Measurements from ENCODE around the gene ABHD14A. TPM values are rescaled to one million over a fixed set of nuclear protein-coding genes. Genes with fewer than 3 reads are reported as not detected.

ABHD14A gene
- total RNA-seq, 2 experiments from 2014 or later = 6.3 to 7.5 TPM

GRCh38 chr3:52023101-52023770 lies 48.4 kb downstream of the ABHD14A start:
- CTCF ChIA-PET = interaction anchor here (0.6 kb wide), 1 partner anchor 1757 kb away, joined by 3 read pairs; no protein-coding TSS in a partner anchor
- DNase-seq (no peak), ATAC-seq (no peak)
- Mint-ChIP-seq H3K4me3 (no peak overlapping the region), H3K27ac (no peak overlapping the region), H3K36me3 (ENCODE audit: low read depth) (no peaks in the 10 kb centered on the region), H3K4me1 (no peaks in the 10 kb centered on the region), H3K27me3 (no peaks in the 10 kb centered on the region), H3K9me3 (ENCODE audit: low read depth) (no peaks in the 10 kb centered on the region)
- intact Hi-C loops (cut with DNase I, micrococcal nuclease) = no loop called here
- POLR2A ChIA-PET = no interaction called here

GRCh38 chr3:52023860-52024764 lies 49.2 kb downstream of the ABHD14A start:
- intact Hi-C loops (cut with DNase I, micrococcal nuclease) = no loop called here
- no peak for ATAC-seq
- Mint-ChIP-seq H3K27ac (no peak overlapping the region), H3K27me3 (no peaks in the 10 kb centered on the region), H3K4me3 (no peak overlapping the region), H3K36me3 (ENCODE audit: low read depth) (no peaks in the 10 kb centered on the region), H3K9me3 (ENCODE audit: low read depth) (no peaks in the 10 kb centered on the region), H3K4me1 (no peaks in the 10 kb centered on the region)
- ChIA-PET POLR2A (interaction anchor here (0.6 kb wide), 1 partner anchor 29 kb away, joined by 3 read pairs; no protein-coding TSS in a partner anchor), CTCF (interaction anchor here (0.5 kb wide), 1 partner anchor 14 kb away, joined by 3 read pairs; no protein-coding TSS in a partner anchor)
- DNase-seq = no peak

GRCh38 chr3:52024765-52025452 lies 50.0 kb downstream of the ABHD14A start:
- H3K27ac Mint-ChIP-seq = no peak overlapping the region
- H3K4me1 Mint-ChIP-seq = no peaks in the 10 kb centered on the region
- POLR2A ChIA-PET = interaction anchor here (0.6 kb wide), 1 partner anchor 28 kb away, joined by 3 read pairs; no protein-coding TSS in a partner anchor
- DNase-seq (no peak), ATAC-seq (no peak)
- intact Hi-C loops (cut with DNase I, micrococcal nuclease) = no loop called here
- H3K4me3 Mint-ChIP-seq = no peak overlapping the region
- H3K36me3 Mint-ChIP-seq (ENCODE audit: low read depth) = no peaks in the 10 kb centered on the region
- H3K27me3 Mint-ChIP-seq = no peaks in the 10 kb centered on the region
- H3K9me3 Mint-ChIP-seq (ENCODE audit: low read depth) = no peaks in the 10 kb centered on the region
- CTCF ChIA-PET = interaction anchor here (0.5 kb wide), 1 partner anchor 15 kb away, joined by 3 read pairs; no protein-coding TSS in a partner anchor

GRCh38 chr3:52025453-52025852 lies 50.6 kb downstream of the ABHD14A start:
- Mint-ChIP-seq H3K4me3 (no peak overlapping the region), H3K27me3 (no peaks in the 10 kb centered on the region), H3K36me3 (ENCODE audit: low read depth) (no peaks in the 10 kb centered on the region), H3K4me1 (no peaks in the 10 kb centered on the region), H3K27ac (no peak overlapping the region), H3K9me3 (ENCODE audit: low read depth) (no peaks in the 10 kb centered on the region)
- intact Hi-C loops (cut with DNase I, micrococcal nuclease) = no loop called here
- DNase-seq (no peak), ATAC-seq (no peak)
- ChIA-PET POLR2A (no interaction called here), CTCF (no interaction called here)

- no peak overlapping the region for H3K4me3 Mint-ChIP-seq
- CTCF ChIA-PET = no interaction called here
- H3K4me1 Mint-ChIP-seq = no peaks in the 10 kb centered on the region
- ATAC-seq (no peak), DNase-seq (no peak)
- no peak overlapping the region for H3K27ac Mint-ChIP-seq
- no peaks in the 10 kb centered on the region for H3K27me3 Mint-ChIP-seq
- POLR2A ChIA-PET = no interaction called here
- H3K9me3 Mint-ChIP-seq (ENCODE audit: low read depth) = no peaks in the 10 kb centered on the region
- no peaks in the 10 kb centered on the region for H3K36me3 Mint-ChIP-seq (ENCODE audit: low read depth)
- intact Hi-C loops (cut with DNase I, micrococcal nuclease) = no loop called here
These were observed 51.2 kb downstream of the ABHD14A start for GRCh38 chr3:52026041-52026440.

GRCh38 chr3:52028572-52028971 lies 53.7 kb downstream of the ABHD14A start:
- H3K4me1 Mint-ChIP-seq = no peaks in the 10 kb centered on the region
- POLR2A ChIA-PET = interaction anchor here (0.6 kb wide), 1 partner anchor 55 kb away, joined by 4 read pairs; no protein-coding TSS in a partner anchor
- H3K27me3 Mint-ChIP-seq = no peaks in the 10 kb centered on the region
- no peaks in the 10 kb centered on the region for H3K36me3 Mint-ChIP-seq (ENCODE audit: low read depth)
- no peak overlapping the region for H3K27ac Mint-ChIP-seq
- H3K4me3 Mint-ChIP-seq = no peak overlapping the region
- DNase-seq (no peak), ATAC-seq (no peak)
- intact Hi-C loops (cut with DNase I, micrococcal nuclease) = no loop called here
- CTCF ChIA-PET = interaction anchor here (1.5 kb wide), 1 partner anchor 28 kb away, joined by 3 read pairs; no protein-coding TSS in a partner anchor
- no peaks in the 10 kb centered on the region for H3K9me3 Mint-ChIP-seq (ENCODE audit: low read depth)

GRCh38 chr3:52029053-52029452 lies 54.2 kb downstream of the ABHD14A start:
- Mint-ChIP-seq H3K9me3 (ENCODE audit: low read depth) (no peaks in the 10 kb centered on the region), H3K4me1 (no peaks in the 10 kb centered on the region), H3K36me3 (ENCODE audit: low read depth) (no peaks in the 10 kb centered on the region), H3K4me3 (no peak overlapping the region), H3K27me3 (no peaks in the 10 kb centered on the region), H3K27ac (no peak overlapping the region)
- intact Hi-C loops (cut with DNase I, micrococcal nuclease) = no loop called here
- no peak for DNase-seq
- POLR2A ChIA-PET = interaction anchor here (0.6 kb wide), 1 partner anchor 55 kb away, joined by 4 read pairs; no protein-coding TSS in a partner anchor
- no peak for ATAC-seq
- CTCF ChIA-PET = interaction anchor here (1.5 kb wide), 1 partner anchor 28 kb away, joined by 3 read pairs; no protein-coding TSS in a partner anchor

GRCh38 chr3:52029535-52029934 lies 54.7 kb downstream of the ABHD14A start:
- Mint-ChIP-seq H3K27me3 (no peaks in the 10 kb centered on the region), H3K36me3 (ENCODE audit: low read depth) (no peaks in the 10 kb centered on the region), H3K27ac (no peak overlapping the region), H3K9me3 (ENCODE audit: low read depth) (no peaks in the 10 kb centered on the region), H3K4me3 (no peak overlapping the region), H3K4me1 (no peaks in the 10 kb centered on the region)
- ATAC-seq = no peak
- DNase-seq = no peak
- POLR2A ChIA-PET = no interaction called here
- CTCF ChIA-PET = interaction anchor here (0.6 to 1.5 kb wide), 2 partner anchors 29 to 102 kb away, joined by 3 read pairs; no protein-coding TSS in a partner anchor
- intact Hi-C loops (cut with DNase I, micrococcal nuclease) = no loop called here

Other genes with a start within 250 kb of the ABHD14A start
- gene IQCF6, start 195.8 kb upstream of the ABHD14A start, total RNA-seq = not detected
- not detected for gene IQCF2, start 113.4 kb upstream of the ABHD14A start, total RNA-seq
- not detected for gene IQCF5, start 99.5 kb upstream of the ABHD14A start, total RNA-seq
- not detected for gene IQCF1, start 71.7 kb upstream of the ABHD14A start, total RNA-seq
- 10 to 100 TPM; 38.2 to 39.3 TPM for gene RRP9, start 33.2 kb upstream of the ABHD14A start, total RNA-seq
- gene PARP3, start 32.7 kb upstream of the ABHD14A start, total RNA-seq = 10 to 100 TPM; 10.6 to 12.2 TPM
- not detected for gene GPR62, start 19.7 kb upstream of the ABHD14A start, total RNA-seq
- gene PCBP4, start 7.6 kb upstream of the ABHD14A start, total RNA-seq = 10 to 100 TPM; 12.5 to 13.6 TPM
- 10 to 100 TPM; 62.4 to 65.0 TPM for gene ABHD14B, start 1.0 kb upstream of the ABHD14A start, total RNA-seq
- gene ACY1, start 8.5 kb downstream of the ABHD14A start, total RNA-seq = 10 to 100 TPM; 61.5 to 90.0 TPM
- gene RPL29, start 20.8 kb downstream of the ABHD14A start, total RNA-seq = 1,000 to 10,000 TPM; 1,975 to 2,071 TPM
- 10 to 100 TPM; 17.1 to 20.3 TPM for gene DUSP7, start 81.5 kb downstream of the ABHD14A start, total RNA-seq
- gene POC1A, start 179.4 kb downstream of the ABHD14A start, total RNA-seq = 10 to 100 TPM; 23.4 to 26.1 TPM
- 10 to 100 TPM; 52.8 to 68.7 TPM for gene ALAS1, start 223.1 kb downstream of the ABHD14A start, total RNA-seq